Activated CD8-positive, alpha-beta memory T cell treated with anti-CD3 and anti-CD28 coated beads, Interleukin-2, amount 50 U/mL, for 48 hours (primary cell): ENCODE measurements around the gene GAN.
A peak's percentile ranks its signal among the peaks of the same experiment; 100 is the strongest.
"Not testable (repeated sequence)": the region's sequence is repeated elsewhere in the genome, so short reads cannot be mapped to it uniquely, and the experiment has no call there.

Source experiments
- DNase-seq: peaks from one replicate; pipeline ENCODE4 v3.0.0-alpha.2; 2020

The GAN gene

GRCh38 chr16:81401035-81401950 lies 86.5 kb downstream of the GAN start:
- no peak for DNase-seq

GRCh38 chr16:81403208-81403600 lies 88.4 kb downstream of the GAN start:
- no peak for DNase-seq

- DNase-seq = peak; percentile 98
Observed at GRCh38 chr16:81403601-81404391, 89.0 kb downstream of the GAN start.

GRCh38 chr16:81405002-81405401 lies 90.2 kb downstream of the GAN start:
- not testable (repeated sequence) for DNase-seq

GRCh38 chr16:81405702-81406113 lies 90.9 kb downstream of the GAN start:
- DNase-seq = no peak

- DNase-seq = no peak
Observed at GRCh38 chr16:81408409-81408950, 93.7 kb downstream of the GAN start.

GRCh38 chr16:81409016-81409556 lies 94.3 kb downstream of the GAN start:
- no peak for DNase-seq

- no peak for DNase-seq
Observed at GRCh38 chr16:81410643-81411293, 96.0 kb downstream of the GAN start.

- no peak for DNase-seq
Observed at GRCh38 chr16:81413245-81413990, 98.7 kb downstream of the GAN start.

GRCh38 chr16:81415751-81416150 lies 101.0 kb downstream of the GAN start:
- no peak for DNase-seq

GRCh38 chr16:81416749-81417148 lies 102.0 kb downstream of the GAN start:
- DNase-seq = no peak

- no peak for DNase-seq
Observed at GRCh38 chr16:81417210-81417609, 102.4 kb downstream of the GAN start.

- no peak for DNase-seq
Observed at GRCh38 chr16:81419806-81420205, 105.0 kb downstream of the GAN start.

- DNase-seq = no peak
Observed at GRCh38 chr16:81421126-81421525, 106.4 kb downstream of the GAN start.

- DNase-seq = no peak
Observed at GRCh38 chr16:81421536-81421935, 106.8 kb downstream of the GAN start.

GRCh38 chr16:81422153-81422552 lies 107.4 kb downstream of the GAN start:
- DNase-seq = not testable (repeated sequence)

GRCh38 chr16:81424771-81425170 lies 110.0 kb downstream of the GAN start:
- DNase-seq = no peak

- DNase-seq = no peak
Observed at GRCh38 chr16:81427219-81427618, 112.5 kb downstream of the GAN start.

GRCh38 chr16:81429045-81429521 lies 114.3 kb downstream of the GAN start:
- no peak for DNase-seq

GRCh38 chr16:81431554-81432353 lies 117.0 kb downstream of the GAN start:
- no peak for DNase-seq

- DNase-seq = no peak
Observed at GRCh38 chr16:81432937-81433557, 118.3 kb downstream of the GAN start.
